IMR-90 (cell line): ENCODE data around the gene MFSD6. TPM values are rescaled to one million over a fixed set of nuclear protein-coding genes. Genes with fewer than 3 reads are reported as not detected.

Experiments
- ATAC-seq: fragments of 200-7000 bp; cut with Tn5 transposase; 2 replicates; pipeline ENCODE4 v1.9.1; 2020; ENCODE audit warnings: low read depth, mild to moderate bottlenecking, moderate library complexity
- BruUV-seq: library from RNA; stranded (reverse); fragments of 400-500 nt; replicated peaks from 2 replicates; lab custom pipeline; 2021; lab: Mats Ljungman, UMichigan
- CTCF ChIA-PET: fragments of 300-600 bp; formaldehyde crosslinking; extraction: SDS; loops from one replicate; lab custom pipeline; 2021; ENCODE audit warnings: antibody characterized with exemption; lab: Yijun Ruan, JAX
- POLR2A ChIA-PET: fragments of 300-600 bp; sonication (Branson Sonifier 250); formaldehyde crosslinking; loops from one replicate; lab custom pipeline; 2022; ENCODE audit warnings: antibody characterized with exemption; ENCODE audit not compliant: unreplicated experiment; lab: Charles Lee
- DNase-seq: peaks from one replicate; pipeline ENCODE4 v3.0.0; 2013
- H2AFZ ChIP-seq: replicated peaks from 2 replicates; pipeline ENCODE3; 2013; ENCODE audit warnings: low read length, mild to moderate bottlenecking; ENCODE audit not compliant: poor library complexity
- H2AK5ac ChIP-seq: 2 replicates; pipeline ENCODE4 v1.6.1; 2013; ENCODE audit warnings: low read depth, low read length, inconsistent platforms
- H2AK9ac ChIP-seq: replicated peaks from 2 replicates; pipeline ENCODE3; 2013; ENCODE audit warnings: mild to moderate bottlenecking, low read depth, low read length, moderate library complexity; ENCODE audit not compliant: poor library complexity
- H2BK120ac ChIP-seq: 2 replicates; pipeline ENCODE4 v1.6.1; 2013; ENCODE audit warnings: low read depth, low read length, inconsistent platforms
- H2BK15ac ChIP-seq: 3 replicates; pipeline ENCODE4 v1.6.1; 2013; ENCODE audit warnings: low read depth, low read length, inconsistent platforms
- H2BK20ac ChIP-seq: 2 replicates; pipeline ENCODE4 v1.6.1; 2013; ENCODE audit warnings: low read depth, mild to moderate bottlenecking, inconsistent platforms, low read length, moderate library complexity
- H2BK5ac ChIP-seq: 2 replicates; pipeline ENCODE4 v1.6.1; 2013; ENCODE audit warnings: mild to moderate bottlenecking, low read depth, low read length, inconsistent platforms; ENCODE audit not compliant: poor library complexity, severe bottlenecking
- H3K14ac ChIP-seq: replicated peaks from 2 replicates; pipeline ENCODE4 v1.6.1; 2013; ENCODE audit warnings: low read depth, low read length, inconsistent platforms
- H3K18ac ChIP-seq: 2 replicates; pipeline ENCODE4 v1.6.1; 2013; ENCODE audit warnings: low read depth, low read length, control low read depth
- H3K23ac ChIP-seq: 2 replicates; pipeline ENCODE4 v1.6.1; 2013; ENCODE audit warnings: low read depth, low read length, inconsistent platforms
- H3K27ac ChIP-seq: 2 replicates; pipeline ENCODE4 v1.5.1; 2013; ENCODE audit warnings: mild to moderate bottlenecking, control low read depth, low read length; ENCODE audit not compliant: insufficient read depth
- H3K27me3 ChIP-seq: 2 replicates; pipeline ENCODE4 v1.6.1; 2013; ENCODE audit warnings: low read length; ENCODE audit not compliant: control insufficient read depth, insufficient read depth
- H3K36me3 ChIP-seq: 2 replicates; pipeline ENCODE4 v1.6.1; 2013; ENCODE audit warnings: low read length, mixed read lengths; ENCODE audit not compliant: control insufficient read depth, insufficient read depth
- H3K4ac ChIP-seq: 2 replicates; pipeline ENCODE4 v1.6.1; 2013; ENCODE audit warnings: low read depth, low read length, inconsistent platforms
- H3K4me1 ChIP-seq: 2 replicates; pipeline ENCODE4 v1.6.1; 2013; ENCODE audit warnings: low read length, mixed read lengths; ENCODE audit not compliant: control insufficient read depth, insufficient read depth
- H3K4me2 ChIP-seq: 2 replicates; pipeline ENCODE4 v1.6.1; 2013; ENCODE audit warnings: low read depth, mild to moderate bottlenecking, control low read depth, low read length, moderate library complexity
- H3K4me3 ChIP-seq: 2 replicates; pipeline ENCODE4 v1.5.1; 2013; ENCODE audit warnings: low read depth, mild to moderate bottlenecking, control low read depth, low read length, moderate library complexity; ENCODE audit not compliant: insufficient read depth
- H3K56ac ChIP-seq: 2 replicates; pipeline ENCODE4 v1.6.1; 2013; ENCODE audit warnings: low read length, inconsistent platforms; ENCODE audit not compliant: insufficient read depth; ENCODE audit errors: extremely low read depth
- H3K79me1 ChIP-seq, 2 experiments: 2 replicates each; pipeline ENCODE4 v1.6.1; 2013; ENCODE audit warnings: low read length in 2 of 2, inconsistent platforms in 1 of 2, low read depth in 1 of 2
- H3K9ac ChIP-seq: 2 replicates; pipeline ENCODE4 v1.6.1; 2013; ENCODE audit warnings: low read depth, low read length, control low read depth
- H3K9me1 ChIP-seq: 2 replicates; pipeline ENCODE4 v1.6.1; 2013; ENCODE audit warnings: low read length, inconsistent platforms; ENCODE audit not compliant: insufficient read depth
- H3K9me3 ChIP-seq: 2 replicates; pipeline ENCODE4 v1.6.1; 2013; ENCODE audit warnings: low read length; ENCODE audit not compliant: control insufficient read depth, insufficient read depth
- H4K20me1 ChIP-seq: 2 replicates; pipeline ENCODE4 v1.6.1; 2013; ENCODE audit warnings: low read length, inconsistent platforms; ENCODE audit not compliant: insufficient read depth
- H4K5ac ChIP-seq: 2 replicates; pipeline ENCODE4 v1.6.1; 2013; ENCODE audit warnings: mild to moderate bottlenecking, low read depth, low read length, control low read depth
- H4K8ac ChIP-seq, 2 experiments: 2 replicates each; pipeline ENCODE4 v1.6.1; 2013; ENCODE audit warnings: low read depth in 2 of 2, low read length in 2 of 2, control low read depth in 1 of 2, inconsistent platforms in 1 of 2
- H4K91ac ChIP-seq: 2 replicates; pipeline ENCODE4 v1.6.1; 2013; ENCODE audit warnings: low read depth, low read length, inconsistent platforms; ENCODE audit not compliant: insufficient read depth
- BHLHE40 ChIP-seq: fragments of 150-350 bp; IDR thresholded peaks from 2 replicates; pipeline ENCODE4 v1.6.1; 2016; ENCODE audit warnings: mild to moderate bottlenecking, low read depth, low read length
- CEBPB ChIP-seq: IDR thresholded peaks from 2 replicates; pipeline ENCODE4 v1.6.1; 2012; ENCODE audit warnings: low read depth, low read length, improper control_type of control experiment
- CHD1 ChIP-seq: IDR thresholded peaks from 2 replicates; pipeline ENCODE4 v1.6.1; 2012; ENCODE audit warnings: low read depth, low read length, improper control_type of control experiment
- CTCF ChIP-seq: conservative IDR thresholded peaks from 2 replicates; pipeline ENCODE4 v1.5.1; 2012; ENCODE audit warnings: mild to moderate bottlenecking, low read depth, low read length, improper control_type of control experiment
- FOS ChIP-seq: fragments of 150-350 bp; IDR thresholded peaks from 2 replicates; pipeline ENCODE4 v1.6.1; 2016; ENCODE audit warnings: low read depth, low read length
- NFE2L2 ChIP-seq: fragments of 150-350 bp; IDR thresholded peaks from 2 replicates; pipeline ENCODE4 v1.6.1; 2016; ENCODE audit warnings: low read depth, mild to moderate bottlenecking, low read length
- POLR2A ChIP-seq: IDR thresholded peaks from 2 replicates; pipeline ENCODE4 v1.6.1; 2012; ENCODE audit warnings: mild to moderate bottlenecking, low read depth, low read length
- RAD21 ChIP-seq: IDR thresholded peaks from 2 replicates; pipeline ENCODE4 v1.6.1; 2012; ENCODE audit warnings: low read length, improper control_type of control experiment
- RCOR1 ChIP-seq: IDR thresholded peaks from 2 replicates; pipeline ENCODE4 v1.6.1; 2012; ENCODE audit warnings: mild to moderate bottlenecking, low read length, improper control_type of control experiment; ENCODE audit not compliant: insufficient replicate concordance
- RFX5 ChIP-seq: IDR thresholded peaks from 2 replicates; pipeline ENCODE4 v1.8.0; 2012; ENCODE audit warnings: low read depth, mild to moderate bottlenecking, low read length, moderate library complexity
- SMC3 ChIP-seq: fragments of 150-350 bp; IDR thresholded peaks from 2 replicates; pipeline ENCODE4 v1.6.1; 2016; ENCODE audit warnings: low read depth, mild to moderate bottlenecking, antibody characterized with exemption, low read length, moderate library complexity
- WGBS, 2 experiments: methylation state at CpG; one replicate each; pipeline versions ENCODE4 v1.1.5 to v1.1.7; 2013; ENCODE audit warnings: missing lambda C conversion rate in 2 of 2; ENCODE audit not compliant: insufficient read length in 1 of 2; ENCODE audit errors: extremely low coverage in 2 of 2; 5-methylcytosine and 5-hydroxymethylcytosine counted together
- dilution Hi-C: fragments of 300-500 bp; cut with HindIII; formaldehyde crosslinking; loops from one replicate; pipeline ENCODE4 v1.14.3; 2018; ENCODE audit warnings: low sequenced_read_pairs; ENCODE audit not compliant: unreplicated experiment
- in situ Hi-C: fragments of 300-500 bp; cut with MboI; formaldehyde crosslinking; loops from 3 replicates; pipeline ENCODE4 v1.14.3; 2019; ENCODE audit warnings: low sequenced_read_pairs, inconsistent platforms, mixed read lengths
- intact Hi-C: fragments of 100-400 bp; cut with micrococcal nuclease; formaldehyde crosslinking; loops from 2 replicates; pipeline ENCODE4 v1.10.0; 2022
- polyA plus RNA-seq, 3 experiments: library from polyadenylated mRNA; depleted of rRNA; stranded (reverse); fragments of >200 nt; gene quantifications; 2 replicates each; pipeline ENCODE4 v1.2.3, GENCODE V29; 2012; ENCODE audit warnings: low replicate concordance in 1 of 3
- total RNA-seq: library from RNA; depleted of rRNA; stranded (reverse); fragments of >200 nt; gene quantifications from 2 replicates; pipeline ENCODE4 v1.2.3, GENCODE V29; 2012
- TF ChIP-seq, protein P1 (sequence below): fragments of 150-350 bp; IDR thresholded peaks from 2 replicates; pipeline ENCODE4 v1.6.1; 2017; ENCODE audit warnings: mild to moderate bottlenecking, antibody characterized with exemption, low read length, low read depth

MFSD6 gene
- total and polyA plus RNA-seq, 2 of the 4 experiments (the other 2 are of a cell fraction) = 4.2 to 7.7 TPM

DNA sequence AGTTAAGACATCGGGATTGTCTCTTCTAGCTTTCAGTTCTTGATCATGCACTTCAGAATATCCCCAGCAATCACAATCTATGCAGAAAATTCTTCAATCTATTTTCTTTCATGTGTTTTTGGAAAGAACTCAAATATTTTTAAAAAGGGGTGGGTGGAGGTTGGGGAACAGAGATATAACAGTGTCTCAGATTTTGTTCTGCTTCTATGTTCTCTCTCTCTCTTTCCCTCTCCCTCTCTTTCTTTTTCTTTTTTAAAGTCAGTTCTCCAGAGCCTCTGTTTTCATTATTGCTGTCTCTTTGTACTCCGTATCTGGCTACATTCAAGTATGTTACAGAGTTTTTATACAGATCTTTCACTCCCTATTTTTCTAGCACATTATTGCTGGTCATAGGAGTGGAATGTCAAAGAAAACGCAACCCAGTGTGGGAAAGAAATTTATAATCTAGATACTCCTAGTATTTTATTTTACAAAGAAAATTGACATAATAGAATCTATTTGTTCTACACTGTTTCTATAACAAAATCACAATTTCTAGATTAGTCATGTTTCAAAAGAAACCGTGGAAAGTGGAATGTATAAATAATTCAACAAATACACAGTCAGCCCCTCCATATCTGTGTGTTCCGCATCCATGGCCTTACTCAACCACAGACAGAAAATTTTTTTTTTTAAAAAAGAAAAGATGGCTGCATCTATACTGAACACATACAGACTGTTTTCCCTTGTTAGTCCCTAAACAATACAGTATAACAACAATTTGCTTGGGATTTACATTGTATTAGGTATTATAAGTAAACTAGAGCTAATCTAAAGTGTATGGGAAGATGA is 137.6 kb downstream of the MFSD6 start (continued):
- no peak for TF ChIP-seq SMC3

DNA sequence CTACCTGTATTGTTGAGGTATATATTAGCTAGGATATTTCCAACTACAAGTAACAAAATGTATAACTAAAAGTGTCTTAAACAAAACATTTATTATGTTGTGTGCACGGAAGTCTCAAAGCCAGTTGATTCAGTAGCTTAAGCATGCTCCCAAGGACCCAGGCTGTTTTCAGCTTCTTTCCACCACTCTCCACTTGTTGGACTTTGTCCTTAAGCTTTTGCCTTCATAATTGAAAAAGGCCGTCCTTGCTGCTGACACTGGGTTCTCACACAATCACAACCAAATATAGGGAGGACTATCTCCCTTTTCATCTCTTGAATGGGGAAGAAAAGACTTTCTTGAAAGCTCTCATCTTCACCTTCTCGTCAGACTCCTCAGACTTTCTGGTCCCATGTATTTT is 138.6 kb downstream of the MFSD6 start:
- dilution Hi-C loops (no loop called here), intact Hi-C loops (no loop called here), in situ Hi-C loops (no loop called here)
- no peak overlapping the region for H3K9ac ChIP-seq
- no peak overlapping the region for H2AK9ac ChIP-seq
- no peak overlapping the region for H3K23ac ChIP-seq
- TF ChIP-seq NFE2L2 (no peak), CHD1 (no peak), RAD21 (no peak), FOS (no peak), RCOR1 (no peak), BHLHE40 (no peak), POLR2A (no peak), SMC3 (no peak), CTCF (no peak), CEBPB (no peak), RFX5 (no peak)
- TF ChIP-seq, protein P1, sequence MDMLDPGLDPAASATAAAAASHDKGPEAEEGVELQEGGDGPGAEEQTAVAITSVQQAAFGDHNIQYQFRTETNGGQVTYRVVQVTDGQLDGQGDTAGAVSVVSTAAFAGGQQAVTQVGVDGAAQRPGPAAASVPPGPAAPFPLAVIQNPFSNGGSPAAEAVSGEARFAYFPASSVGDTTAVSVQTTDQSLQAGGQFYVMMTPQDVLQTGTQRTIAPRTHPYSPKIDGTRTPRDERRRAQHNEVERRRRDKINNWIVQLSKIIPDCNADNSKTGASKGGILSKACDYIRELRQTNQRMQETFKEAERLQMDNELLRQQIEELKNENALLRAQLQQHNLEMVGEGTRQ = no peak
- no peak overlapping the region for H2AFZ ChIP-seq
- H2BK15ac ChIP-seq = no peak overlapping the region
- no TSS peak for BruUV-seq
- CTCF ChIA-PET = no interaction called here
- no peak overlapping the region for H3K4ac ChIP-seq
- H2AK5ac ChIP-seq = no peak overlapping the region
- ATAC-seq = no peak
- no peak overlapping the region for H4K8ac ChIP-seq
- no peaks in the 10 kb centered on the region for H3K36me3 ChIP-seq
- H3K18ac ChIP-seq = no peak overlapping the region
- no peaks in the 10 kb centered on the region for H3K27me3 ChIP-seq
- no peak overlapping the region for H2BK20ac ChIP-seq
- no peaks in the 10 kb centered on the region for H3K9me1 ChIP-seq
- H2BK120ac ChIP-seq = no peak overlapping the region
- H4K91ac ChIP-seq = no peak overlapping the region
- H4K20me1 ChIP-seq = no peaks in the 10 kb centered on the region
- H3K4me3 ChIP-seq = no peak overlapping the region
- DNase-seq = no peak
- no peak overlapping the region for H3K27ac ChIP-seq
- no peak overlapping the region for H3K14ac ChIP-seq
- no peaks in the 10 kb centered on the region for H3K79me1 ChIP-seq
- no peak overlapping the region for H3K4me2 ChIP-seq
- H3K9me3 ChIP-seq = no peaks in the 10 kb centered on the region
- POLR2A ChIA-PET = no interaction called here
- no CpG with 5 or more reads among the region's 3 CpGs for WGBS, 2 experiments
- H3K4me1 ChIP-seq = no peaks in the 10 kb centered on the region
- H4K5ac ChIP-seq = no peak overlapping the region
- no peak overlapping the region for H2BK5ac ChIP-seq
- H3K56ac ChIP-seq = no peak overlapping the region
